Stimulated activated CD8-positive, alpha-beta memory T cell treated with anti-CD3 and anti-CD28 coated beads, Interleukin-7, amount 100 ng/mL, for 24 hours (primary cell): ENCODE data around the gene DNAJB13.

ENCODE experiments used
- DNase-seq: peaks from one replicate; pipeline ENCODE4 v3.0.0-alpha.2; 2020; ENCODE audit warnings: low read depth

Gene DNAJB13

GRCh38 chr11:74015919-74016684 is 65.3 kb downstream of the DNAJB13 start:
- no peak for DNase-seq

GRCh38 chr11:74017631-74018030 is 66.8 kb downstream of the DNAJB13 start:
- no peak for DNase-seq

- DNase-seq: no peak
These were observed 67.6 kb downstream of the DNAJB13 start for GRCh38 chr11:74018331-74019005.

- no peak for DNase-seq
These were observed 68.4 kb downstream of the DNAJB13 start for GRCh38 chr11:74019104-74019738.

GRCh38 chr11:74019860-74020259 is 69.0 kb downstream of the DNAJB13 start:
- peak; percentile 28 for DNase-seq
